Measurements from ENCODE around the gene UBXN10. TPM values are rescaled to one million over a fixed set of nuclear protein-coding genes. Genes with fewer than 3 reads are reported as not detected.
A peak's percentile ranks its signal among the peaks of the same experiment; 100 is the strongest.

UBXN10 gene
- total and polyA plus RNA-seq, 2 of the 8 experiments (the other 6 are each of a cell fraction or from before 2014, with no cell fraction given), result 0.43 to 0.68 TPM

DNA sequence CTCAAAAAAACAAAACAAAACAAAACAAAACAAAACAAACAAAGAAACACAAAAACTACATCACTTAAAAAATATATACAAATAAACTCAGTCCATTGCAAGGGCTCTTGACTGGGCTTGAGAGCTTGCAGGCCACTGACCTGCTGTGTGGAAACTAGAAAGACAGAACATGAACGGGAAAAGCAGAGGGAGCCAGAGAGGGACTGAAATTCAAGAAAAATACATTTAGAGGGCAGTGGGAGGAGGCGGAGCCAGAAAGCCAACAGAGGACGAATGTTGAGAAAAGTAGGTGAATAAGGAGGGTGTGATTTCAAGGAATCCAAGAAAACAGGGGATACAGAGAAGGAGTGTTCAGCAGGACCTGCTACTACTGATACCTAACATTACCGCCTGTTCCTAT lies 41.8 kb downstream of the UBXN10 start:
- Histone ChIP-seq H3K4me2 (ENCODE audit: insufficient read depth in 1 of 2, low read depth in 2 of 2, low read length in 2 of 2) (no peak overlapping the region), H3K18ac (ENCODE audit: extremely low read depth, low read length) (no peak overlapping the region; the same call in 1 of the 2 replicates), H4K91ac (replicated peaks; ENCODE audit: insufficient read length, low read length) (no peak overlapping the region), H2AK5ac (ENCODE audit: low read depth, low read length) (no peak overlapping the region), H4K5ac (ENCODE audit: insufficient read length, low read depth, low read length) (no peak overlapping the region), H2BK5ac (ENCODE audit: low read depth, low read length) (no peak overlapping the region), H3K79me2 (ENCODE audit: control insufficient read depth in 1 of 2, insufficient read depth in 2 of 2, low read length in 2 of 2) (no peaks in the 10 kb centered on the region), H3K4me1 (replicated peaks in 1 of 4; ENCODE audit: control insufficient read depth in 3 of 4, insufficient read depth in 4 of 4, low read length in 3 of 4) (peaks cover 0 to 2% (median 0%) of the 10 kb centered on the region in 4 experiments; a peak in 1 of 7 replicates), H4K20me1 (replicated peaks in 1 of 2; ENCODE audit: control insufficient read depth in 1 of 2, insufficient read depth in 2 of 2, low read length in 2 of 2) (no peaks in the 10 kb centered on the region), H3K36me3 (ENCODE audit: control insufficient read depth in 2 of 4, insufficient read depth in 4 of 4, low read length in 3 of 4) (no peaks in the 10 kb centered on the region), H3K56ac (replicated peaks; ENCODE audit: insufficient read length, low read depth, low read length) (no peak overlapping the region), H3K79me1 (ENCODE audit: low read depth, low read length) (0 out of 2 replicates have a peak, but pooled peaks cover 2% of the 10 kb centered on the region), H2AFZ (ENCODE audit: low read length) (peak overlapping the region; percentile 16; the same call in 1 of the 2 replicates), H3K14ac (ENCODE audit: insufficient read length) (no peak overlapping the region), H2BK12ac (ENCODE audit: low read depth, low read length) (no peak overlapping the region), H3K27me3 (replicated peaks in 1 of 4; ENCODE audit: control insufficient read depth in 3 of 4, extremely low read depth in 1 of 4, insufficient read depth in 3 of 4, low read length in 3 of 4) (peaks cover 0 to 7% (median 5%) of the 10 kb centered on the region in 4 experiments; a peak in 3 of 7 replicates), H2BK120ac (replicated peaks; ENCODE audit: low read depth, low read length) (no peak overlapping the region), H3K27ac (ENCODE audit: low read depth, low read length) (no peak overlapping the region), H4K8ac (ENCODE audit: extremely low read depth, insufficient read depth, low read length) (no peak overlapping the region), H3K23ac (ENCODE audit: insufficient read length) (no peak overlapping the region), H3K23me2 (ENCODE audit: low read depth, low read length) (no peaks in the 10 kb centered on the region; the same call in 1 of the 2 replicates), H3K4me3 (ENCODE audit: extremely low read depth in 1 of 4, insufficient read depth in 2 of 4, low read depth in 3 of 4, low read length in 4 of 4) (no peak overlapping the region), H3K9me3 (ENCODE audit: insufficient read depth in 2 of 2, low read depth in 1 of 2, low read length in 1 of 2) (no peaks in the 10 kb centered on the region), H2BK20ac (ENCODE audit: low read length) (no peak overlapping the region), H3K9ac (replicated peaks in 1 of 4; ENCODE audit: extremely low read depth in 1 of 4, low read depth in 3 of 4, low read length in 3 of 4) (no peak overlapping the region), H3K4ac (replicated peaks; ENCODE audit: insufficient read length, low read depth, low read length) (no peak overlapping the region), H2BK15ac (ENCODE audit: low read length) (no peak overlapping the region)
- POLR2A ChIA-PET (ENCODE audit: partially characterized antibody), result no interaction called here
- TF ChIP-seq CTCF (IDR thresholded peaks at IDR 0.05; ENCODE audit: control extremely low read depth in 1 of 3, insufficient read depth in 1 of 3, low read depth in 1 of 3, low read length in 3 of 3) (peak in 2 of 3 experiments; percentile 3 to 14; a peak in 2 of 4 replicates), CBX5 (IDR thresholded peaks at IDR 0.05; ENCODE audit: low read depth, low read length) (no peak), ATF2 (IDR thresholded peaks at IDR 0.05; ENCODE audit: low read length) (no peak), PHF8 (conservative IDR thresholded peaks at IDR 0.05; ENCODE audit: low read depth, low read length) (no peak), RFX5 (IDR thresholded peaks at IDR 0.05; ENCODE audit: borderline replicate concordance, low read depth, low read length) (no peak), TAF1 (IDR thresholded peaks at IDR 0.05; ENCODE audit: low read depth, low read length) (no peak), RAD21 (IDR thresholded peaks at IDR 0.05 in 1 of 2, conservative IDR thresholded peaks at IDR 0.05 in 1 of 2; ENCODE audit: low read depth in 2 of 2, low read length in 2 of 2) (peak in 1 of 2 experiments; percentile 19; a peak in 1 of 4 replicates)
- WGBS, 2 experiments (ENCODE audit: extremely low coverage in 1 of 2, insufficient coverage in 1 of 2, insufficient read length in 1 of 2, insufficient replicate concordance in 2 of 2, low coverage in 1 of 2, low lambda C conversion rate in 2 of 2, missing lambda C conversion rate in 1 of 2), result 69% methylated on average over 4 of the region's 4 CpGs; no CpG with 5 or more reads in 1 of the 2 experiments
- CTCF ChIA-PET (ENCODE audit: partially characterized antibody), result interaction anchor here (0.7 to 2.1 kb wide), 8 partner anchors 8 to 133 kb away, joined by 3 to 13 read pairs (median 3); no protein-coding TSS in a partner anchor
- FAIRE-seq (no peak), DNase-seq (ENCODE audit: low read depth in 1 of 2, low spot score in 2 of 2) (no peak)
